GM18861 (cell line): Measurements from ENCODE around the gene ZNF423.

Experiments used
- ATAC-seq: cut with Tn5 transposase; IDR thresholded peaks from one replicate; pipeline ENCODE4 v1.9.1; 2021; ENCODE audit not compliant: unreplicated experiment

ZNF423 gene

DNA sequence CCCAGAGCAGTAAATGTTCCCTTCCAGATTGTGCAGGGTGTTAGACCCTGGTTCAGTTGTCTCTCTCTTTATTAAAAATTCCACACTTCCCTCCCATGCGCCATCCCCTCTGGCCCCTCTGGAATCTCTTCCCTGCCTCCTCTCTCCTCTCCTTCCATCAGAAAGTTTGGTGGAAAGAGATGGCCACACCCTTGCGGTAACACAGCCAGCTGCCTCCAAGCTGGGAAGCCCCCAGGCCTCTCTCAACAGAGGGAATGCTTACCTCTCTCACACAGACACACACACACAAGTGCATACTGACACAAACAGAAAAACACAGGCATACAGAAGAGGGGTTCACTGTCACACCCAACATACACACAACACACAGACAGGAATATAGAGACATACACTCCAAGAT, 261.8 kb downstream of the ZNF423 start:
- no peak for ATAC-seq

DNA sequence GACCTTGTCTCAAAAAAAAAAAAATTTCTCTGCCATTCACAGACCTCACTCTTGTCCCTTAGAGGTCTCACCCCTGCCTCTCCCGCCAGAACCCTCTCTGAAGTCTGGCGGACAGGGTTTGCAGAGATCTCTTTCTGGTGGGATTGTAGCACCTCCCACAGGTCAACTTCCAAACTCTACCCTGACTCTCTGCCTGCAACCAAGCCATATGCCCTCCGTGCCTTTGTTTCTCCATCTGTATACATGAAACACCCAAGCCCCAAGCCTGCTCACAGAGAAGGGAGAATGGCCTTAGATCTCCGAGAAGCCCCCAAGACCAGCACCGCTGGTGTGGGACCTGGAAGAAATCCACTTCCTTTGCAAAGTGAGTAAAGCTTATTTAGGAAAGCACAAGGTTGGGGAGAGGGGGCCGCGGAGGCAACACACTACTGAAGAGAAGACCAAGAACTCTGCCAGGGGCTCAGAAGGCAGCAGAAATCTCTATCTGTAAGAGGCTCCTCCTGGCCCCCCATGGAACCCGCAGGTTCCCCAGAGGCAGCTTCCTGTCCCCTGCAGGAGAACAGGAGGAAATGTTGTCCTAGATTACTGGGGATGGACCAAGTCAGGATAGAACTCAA, 262.4 kb downstream of the ZNF423 start:
- no peak for ATAC-seq

DNA sequence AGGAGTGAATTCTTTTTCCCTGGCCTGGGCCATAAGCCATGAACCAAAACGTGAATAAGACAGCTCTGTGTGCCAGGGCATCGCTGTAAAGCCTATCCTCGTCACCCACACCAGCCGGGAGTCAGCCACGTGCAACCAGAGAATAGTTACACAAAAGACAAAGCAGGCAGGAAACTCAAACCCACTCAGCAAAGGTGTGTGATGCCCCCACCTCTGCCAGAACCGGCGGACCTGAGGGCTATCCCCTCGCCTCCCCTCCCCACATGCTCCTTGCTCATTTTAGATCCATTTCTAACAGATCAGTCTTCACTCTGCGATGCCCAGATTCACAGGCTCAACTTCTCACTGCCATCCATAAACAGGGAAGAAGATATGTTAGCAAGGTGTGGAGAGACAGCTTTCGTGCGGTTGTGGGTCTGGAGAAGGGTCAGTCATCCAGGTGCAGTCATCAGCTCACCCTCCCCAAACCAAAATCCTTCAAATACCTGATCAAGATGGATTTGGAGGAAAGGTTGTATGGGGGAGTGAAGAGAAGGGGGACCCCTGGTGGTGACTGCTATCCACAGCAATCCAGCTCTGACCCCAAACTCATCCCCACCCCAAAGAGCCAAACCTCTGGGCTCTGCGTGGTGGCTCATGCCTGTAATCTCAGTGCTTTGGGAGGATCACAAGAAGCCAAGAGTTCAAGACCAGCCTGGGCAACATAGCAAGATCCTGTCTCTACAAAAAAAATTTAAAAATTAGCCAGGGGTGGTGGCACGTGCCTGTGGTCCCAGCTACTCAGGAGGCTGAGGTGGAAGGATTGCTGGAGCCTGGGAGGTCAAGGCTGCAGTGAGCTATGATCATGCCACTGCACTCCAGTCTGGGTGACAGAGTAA, 263.1 kb downstream of the ZNF423 start:
- ATAC-seq = no peak

DNA sequence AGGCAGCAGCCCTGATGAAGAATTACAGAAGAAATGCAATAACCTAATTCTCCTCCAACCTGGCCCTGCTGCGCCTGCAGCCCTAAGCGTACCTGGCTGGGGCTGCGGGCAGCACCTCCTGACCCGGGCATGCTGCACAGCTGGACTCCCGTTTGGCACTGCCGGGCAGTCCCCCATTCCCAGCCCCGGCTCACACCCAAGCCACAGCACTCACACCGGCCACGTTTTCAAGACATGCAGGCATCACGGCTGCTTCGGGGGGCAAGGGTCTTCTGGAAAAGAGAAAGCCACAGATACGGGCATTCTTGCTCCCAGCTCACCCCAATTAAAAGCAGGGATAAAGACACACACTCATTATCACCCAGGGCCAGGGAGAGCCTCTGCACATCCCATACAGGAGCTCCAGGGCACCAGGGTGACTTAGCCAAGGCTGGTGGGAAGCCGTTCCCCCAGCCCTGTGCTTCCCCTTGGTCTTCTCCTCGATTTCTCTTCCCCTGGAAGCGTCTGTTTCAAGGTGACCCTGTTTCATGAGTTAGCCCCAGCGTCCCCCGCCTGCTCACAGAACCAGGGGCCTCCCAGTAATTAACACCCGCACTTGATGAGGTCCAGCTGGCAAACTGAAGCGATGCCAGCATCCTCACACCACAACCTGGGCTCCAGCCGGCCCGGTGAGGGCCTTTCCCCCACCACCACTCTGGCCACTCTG, 265.6 kb downstream of the ZNF423 start:
- ATAC-seq = no peak

DNA sequence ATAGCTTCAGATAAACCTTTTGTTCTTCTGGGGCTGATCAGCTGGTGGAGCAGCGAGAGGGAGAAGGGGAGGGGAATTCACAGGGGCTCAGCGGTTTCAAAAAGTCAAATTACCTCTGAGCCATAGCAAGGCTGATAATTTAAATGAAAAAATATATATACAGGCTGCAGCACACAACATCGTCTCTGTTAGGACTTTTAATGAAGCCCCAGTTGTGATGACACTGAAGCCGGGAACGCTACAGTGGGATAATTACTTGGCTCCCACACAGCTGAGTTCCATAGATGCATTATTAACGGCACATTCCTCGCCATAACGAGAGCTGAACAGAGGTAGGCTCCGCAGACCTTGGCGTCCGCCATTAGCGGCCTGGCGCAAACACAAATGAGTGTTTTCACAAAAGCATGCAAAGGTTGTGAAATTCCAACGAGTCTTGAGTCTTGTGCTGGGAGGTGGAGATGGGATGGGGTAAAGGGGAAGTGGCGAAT, 266.3 kb downstream of the ZNF423 start:
- ATAC-seq = no peak

DNA sequence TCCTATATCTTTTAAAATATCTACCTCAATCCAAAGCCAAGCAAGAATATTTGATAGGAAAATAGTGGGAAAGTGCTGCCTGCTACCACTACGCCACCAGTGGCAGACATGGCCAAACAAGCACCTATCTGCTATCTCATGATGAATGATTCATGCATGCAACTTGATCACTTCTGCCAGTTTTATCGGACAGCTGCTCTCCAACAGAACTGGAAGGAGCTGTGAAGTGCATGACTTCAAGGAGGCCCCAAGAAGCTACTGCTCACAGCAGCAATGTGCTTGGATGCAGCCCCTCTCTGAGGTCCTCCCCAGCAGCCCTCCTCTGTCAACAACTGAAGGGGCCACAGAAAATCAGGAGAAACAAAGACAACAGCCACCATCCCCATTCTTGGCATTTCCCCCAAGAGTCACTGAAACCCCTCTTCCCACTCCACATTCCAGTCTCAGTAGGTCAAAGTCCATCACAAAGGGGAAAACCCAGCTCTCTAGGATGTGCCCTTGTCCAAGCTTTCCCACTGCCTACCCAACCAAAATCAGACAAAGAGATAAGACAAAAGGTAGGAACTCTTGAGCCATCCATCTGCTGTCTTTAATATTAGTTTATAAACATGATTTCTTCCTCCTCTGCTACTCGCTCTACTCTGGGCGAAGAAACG, 267.1 kb downstream of the ZNF423 start:
- no peak for ATAC-seq

DNA sequence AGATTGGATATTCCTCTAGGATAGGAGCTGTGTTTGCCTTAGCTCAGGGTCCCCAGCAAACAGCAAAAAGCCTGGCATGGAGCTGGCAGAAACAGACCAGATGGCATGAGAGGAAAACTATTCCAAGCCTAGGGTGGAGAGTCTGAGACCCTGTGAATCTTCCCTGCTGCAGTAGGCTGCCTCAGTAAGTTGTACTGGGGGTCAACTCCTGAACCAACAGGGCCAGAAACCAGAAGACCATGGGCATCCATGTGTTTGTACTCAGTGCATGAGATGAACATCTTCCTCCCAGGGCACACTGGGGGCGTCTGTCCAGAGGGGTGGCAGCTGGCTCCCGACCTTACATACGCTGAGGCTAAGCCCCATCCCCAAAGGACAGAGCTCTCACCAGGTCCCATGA, 267.9 kb downstream of the ZNF423 start:
- ATAC-seq = no peak

DNA sequence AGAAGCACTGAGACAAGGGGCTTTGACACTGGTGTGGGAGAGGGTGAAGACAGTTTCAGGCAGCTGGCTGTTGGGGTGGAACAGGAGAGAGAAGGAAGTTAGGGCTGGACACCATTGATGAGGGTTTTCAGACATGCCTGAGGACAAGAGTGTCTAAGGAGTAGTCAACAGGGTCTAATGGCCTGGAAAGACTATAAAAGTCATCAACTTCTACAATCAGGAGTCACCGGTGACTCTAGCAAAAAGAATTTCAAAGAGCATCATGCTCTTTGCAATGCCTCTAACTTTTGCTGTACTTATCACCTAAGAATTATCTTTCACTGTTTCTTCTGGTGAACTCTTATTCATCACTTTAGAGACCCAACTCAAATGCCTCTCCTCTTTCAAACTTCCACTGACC, 268.4 kb downstream of the ZNF423 start:
- ATAC-seq = no peak

DNA sequence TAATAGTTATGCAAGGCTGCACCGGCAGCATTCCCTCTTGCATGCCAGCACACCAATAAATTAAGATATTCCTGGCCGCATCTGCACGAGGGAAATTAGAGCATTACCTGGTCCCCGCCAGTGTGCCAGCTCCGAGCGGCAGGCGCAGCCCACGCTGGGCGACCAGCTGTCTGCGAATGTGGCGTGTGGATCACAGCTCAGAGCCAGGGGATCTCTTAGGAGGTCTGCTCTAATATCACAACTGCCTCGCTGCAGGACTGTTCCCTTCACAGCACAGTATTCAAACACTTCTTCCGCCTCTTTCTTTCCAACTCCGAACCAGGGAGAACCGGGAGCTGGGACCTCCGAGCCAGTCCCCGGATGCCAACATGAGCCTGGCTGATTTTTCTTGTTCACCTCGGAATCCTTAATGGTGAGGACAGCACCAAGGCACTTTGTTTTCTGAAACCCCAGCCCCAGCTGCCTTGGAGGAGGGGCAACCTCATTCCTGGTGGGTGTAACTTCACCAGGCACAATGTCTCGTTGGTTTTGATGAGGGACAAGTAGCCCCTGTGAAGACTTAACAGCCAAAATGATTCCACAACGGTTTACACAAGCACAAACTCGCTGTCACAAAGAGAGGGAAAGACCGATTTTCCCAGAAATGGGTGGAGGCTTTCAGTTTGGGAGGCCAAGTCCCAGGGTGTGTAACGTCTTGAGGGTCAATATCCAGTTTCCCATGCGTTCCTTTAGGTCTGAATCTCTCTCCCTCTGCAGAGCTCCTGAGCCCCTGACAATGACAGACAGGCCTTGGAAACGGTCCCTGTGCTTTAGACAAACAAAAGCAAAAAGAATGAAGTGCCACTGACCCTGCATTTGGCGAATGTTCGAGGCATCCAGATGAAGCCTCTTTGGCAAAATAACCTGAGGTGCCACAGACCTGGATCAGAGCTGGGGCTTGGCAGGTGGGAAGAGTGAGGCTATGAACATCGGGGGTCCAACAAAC, 269.2 kb downstream of the ZNF423 start:
- no peak for ATAC-seq

DNA sequence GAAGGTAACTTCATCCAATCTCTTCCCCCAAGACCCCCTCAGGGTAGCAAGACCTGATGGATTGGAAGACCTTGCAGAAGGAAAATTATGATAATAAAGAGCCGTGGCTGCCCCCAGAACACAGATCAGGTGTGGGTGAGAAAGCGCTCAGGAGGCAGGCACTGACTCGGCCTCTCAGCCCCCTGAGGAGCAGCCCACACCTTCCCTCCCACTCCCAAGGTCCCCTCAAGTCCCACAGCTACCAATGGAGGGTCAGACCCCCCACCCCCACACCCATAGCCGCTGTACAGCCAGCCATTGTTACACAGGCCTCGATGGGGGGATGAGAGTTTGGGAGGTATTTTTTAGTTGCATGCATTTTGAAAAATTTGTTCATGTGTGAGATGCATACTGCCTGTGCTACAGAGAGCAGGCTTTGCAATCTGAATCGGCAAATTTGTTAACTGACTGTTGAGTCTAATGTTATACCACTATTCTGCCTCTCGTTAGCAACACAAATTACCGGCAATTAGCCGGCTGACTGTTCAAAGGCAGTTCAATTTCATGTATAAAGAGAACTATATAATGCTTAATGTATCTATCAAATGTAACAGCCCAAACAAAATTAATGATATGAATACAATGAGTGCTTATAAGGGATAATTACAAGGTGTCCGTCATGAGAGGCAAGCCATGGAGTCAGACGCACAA, 270.6 kb downstream of the ZNF423 start:
- ATAC-seq = no peak

DNA sequence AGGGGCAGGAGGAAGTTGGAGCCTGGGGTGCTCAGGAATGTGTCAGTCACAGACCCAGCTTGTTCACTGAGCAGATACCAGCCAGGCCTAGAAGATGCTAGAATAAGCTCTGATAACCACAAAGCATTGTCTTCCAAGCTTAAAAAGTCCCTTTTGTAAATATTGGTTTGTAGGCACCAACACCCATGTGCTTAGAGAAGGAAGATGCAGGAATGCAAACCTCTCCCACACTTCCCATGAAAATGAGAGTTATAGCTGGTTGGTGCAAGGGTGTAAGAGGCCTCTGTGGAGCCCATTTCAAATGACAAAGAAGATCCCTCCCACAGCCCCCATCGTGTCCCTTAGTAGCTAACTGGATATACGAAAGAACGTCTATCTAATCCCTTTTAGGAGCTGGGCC, 272.0 kb downstream of the ZNF423 start:
- ATAC-seq = no peak

DNA sequence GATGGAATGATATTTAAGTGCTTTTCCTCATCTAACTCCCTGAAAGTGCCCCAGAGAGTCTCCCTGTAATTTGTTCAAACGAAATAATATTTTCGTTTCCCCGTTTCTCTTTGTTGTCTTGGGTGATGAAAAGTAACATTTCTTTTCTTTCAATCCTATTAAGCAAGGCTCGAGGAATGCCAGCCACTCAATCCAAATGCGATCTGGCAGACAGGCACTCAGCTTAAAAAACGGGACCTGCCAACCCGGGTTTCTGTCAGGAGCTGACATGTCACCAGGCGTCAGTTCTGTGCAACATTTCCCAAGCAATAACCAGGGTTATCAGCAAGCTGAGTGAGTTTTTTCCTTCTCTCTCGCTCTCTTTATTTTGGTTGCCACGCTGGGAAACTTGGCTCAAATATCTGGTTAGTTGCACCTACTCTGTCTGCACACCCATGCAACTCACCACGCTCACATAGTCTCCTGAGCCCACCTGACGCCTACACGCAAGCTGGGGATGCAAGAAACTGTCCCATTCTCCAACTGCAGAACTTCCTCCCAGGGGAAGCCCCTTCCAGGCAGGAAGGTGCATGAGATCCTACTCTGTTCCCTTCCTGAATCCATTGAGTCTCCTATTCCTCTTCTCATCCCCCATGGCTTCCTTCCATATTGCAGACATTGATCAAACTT, 274.1 kb downstream of the ZNF423 start:
- ATAC-seq = no peak

DNA sequence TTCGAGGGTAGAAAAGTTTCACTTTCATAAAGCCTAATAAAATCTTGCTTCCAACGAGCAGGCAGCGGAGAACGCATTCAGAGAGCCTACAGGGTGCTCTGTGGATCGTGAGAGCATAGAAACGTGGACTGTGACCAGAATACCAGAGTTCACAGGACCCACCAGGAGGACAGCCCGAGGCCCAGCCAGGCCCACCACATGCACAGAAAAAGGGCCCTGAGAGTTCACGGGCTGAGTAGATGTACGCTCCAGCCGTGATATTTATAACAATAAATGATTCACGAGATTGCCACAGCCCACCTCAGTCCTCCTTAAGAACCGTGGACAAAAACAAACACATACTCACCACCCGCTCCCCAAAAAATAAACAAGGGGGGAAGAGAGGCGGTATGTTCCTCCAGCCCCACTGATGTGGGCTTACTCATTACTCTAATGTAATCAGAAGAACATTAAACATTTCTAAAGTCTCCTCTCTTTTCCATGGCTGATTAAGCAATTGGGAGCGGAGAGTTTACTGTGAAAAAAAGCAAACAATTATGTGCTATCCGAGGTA, 275.1 kb downstream of the ZNF423 start:
- no peak for ATAC-seq

DNA sequence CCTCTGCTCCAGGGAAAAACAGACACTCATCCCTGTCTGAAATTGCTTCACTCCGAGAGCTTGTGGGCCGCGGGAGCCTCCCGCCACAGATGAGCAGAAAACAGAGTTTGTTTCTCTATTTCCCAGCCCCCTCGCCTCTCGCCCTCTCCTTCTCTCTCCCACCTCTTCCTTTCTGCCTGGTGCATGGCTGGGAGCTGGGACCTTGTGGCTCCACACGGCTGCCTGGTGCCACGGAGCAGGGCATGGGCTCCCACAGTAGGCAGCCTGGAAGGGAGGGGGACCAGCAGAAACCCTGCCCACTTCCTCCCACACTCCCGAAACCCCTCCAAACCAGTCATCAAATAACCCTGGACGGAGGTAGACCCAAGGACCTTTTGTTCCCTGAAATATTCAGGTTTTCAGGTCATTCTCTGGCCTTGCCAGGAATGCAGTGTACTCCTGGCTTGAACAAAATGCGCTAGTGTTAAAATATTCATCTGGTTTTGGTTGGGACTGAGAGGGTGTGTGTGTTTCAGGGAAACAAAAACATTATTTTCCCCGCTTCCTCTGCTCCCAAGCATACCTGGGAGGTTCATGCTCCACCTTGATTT, 277.4 kb downstream of the ZNF423 start:
- no peak for ATAC-seq

DNA sequence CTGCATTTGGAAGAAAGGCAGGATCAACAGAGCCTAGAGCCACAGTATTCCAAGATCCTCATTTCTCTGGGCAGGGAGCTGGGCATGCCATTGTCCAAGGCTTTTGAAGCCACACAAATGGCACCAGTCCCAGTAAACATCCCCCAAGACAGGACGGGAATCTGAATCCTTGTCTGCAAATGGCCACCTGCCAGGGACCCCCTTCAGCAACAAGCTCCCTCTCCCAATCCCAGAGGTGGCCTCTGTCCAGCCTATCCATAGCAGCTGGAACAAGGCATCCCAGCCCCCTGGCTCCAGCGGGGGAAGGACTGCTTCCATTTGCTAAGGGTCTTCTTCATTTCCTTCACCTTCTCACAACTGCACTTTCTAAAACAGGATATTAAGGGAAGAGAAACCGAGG, 277.9 kb downstream of the ZNF423 start:
- no peak for ATAC-seq

DNA sequence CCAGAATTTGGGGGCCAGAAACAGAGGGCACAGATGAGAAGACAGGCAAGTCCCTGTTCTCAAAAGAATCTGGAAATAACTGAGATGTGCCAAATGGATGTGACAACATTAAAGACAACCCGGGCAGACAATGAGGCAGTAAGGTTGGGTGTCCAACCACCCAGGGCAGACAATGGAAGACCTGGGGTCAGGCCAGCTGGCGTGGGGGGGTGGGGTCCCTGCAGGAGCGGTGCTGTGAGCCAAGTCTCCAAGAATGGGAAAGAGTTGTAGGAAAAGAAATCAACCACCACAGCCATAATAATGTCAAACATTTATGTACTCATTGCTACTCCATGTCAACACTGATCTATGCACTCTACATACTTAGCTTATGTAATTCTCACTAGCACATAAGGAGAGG, 279.0 kb downstream of the ZNF423 start:
- no peak for ATAC-seq

DNA sequence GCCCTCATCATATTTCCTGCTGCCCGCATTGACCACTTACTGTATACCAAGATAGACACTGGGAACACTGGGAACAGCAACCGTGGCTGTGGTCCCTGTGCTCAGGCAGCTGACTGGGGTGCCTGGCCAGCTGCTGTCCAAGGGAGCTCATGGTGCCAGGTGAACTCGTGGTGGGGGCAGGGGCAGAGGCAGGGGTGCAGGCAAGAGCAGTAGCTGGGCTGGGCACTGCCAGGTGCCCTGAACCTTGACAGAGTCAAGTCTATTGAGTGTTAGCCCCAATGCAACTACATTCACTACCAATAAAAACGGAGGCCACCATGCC, 279.8 kb downstream of the ZNF423 start:
- ATAC-seq = no peak

DNA sequence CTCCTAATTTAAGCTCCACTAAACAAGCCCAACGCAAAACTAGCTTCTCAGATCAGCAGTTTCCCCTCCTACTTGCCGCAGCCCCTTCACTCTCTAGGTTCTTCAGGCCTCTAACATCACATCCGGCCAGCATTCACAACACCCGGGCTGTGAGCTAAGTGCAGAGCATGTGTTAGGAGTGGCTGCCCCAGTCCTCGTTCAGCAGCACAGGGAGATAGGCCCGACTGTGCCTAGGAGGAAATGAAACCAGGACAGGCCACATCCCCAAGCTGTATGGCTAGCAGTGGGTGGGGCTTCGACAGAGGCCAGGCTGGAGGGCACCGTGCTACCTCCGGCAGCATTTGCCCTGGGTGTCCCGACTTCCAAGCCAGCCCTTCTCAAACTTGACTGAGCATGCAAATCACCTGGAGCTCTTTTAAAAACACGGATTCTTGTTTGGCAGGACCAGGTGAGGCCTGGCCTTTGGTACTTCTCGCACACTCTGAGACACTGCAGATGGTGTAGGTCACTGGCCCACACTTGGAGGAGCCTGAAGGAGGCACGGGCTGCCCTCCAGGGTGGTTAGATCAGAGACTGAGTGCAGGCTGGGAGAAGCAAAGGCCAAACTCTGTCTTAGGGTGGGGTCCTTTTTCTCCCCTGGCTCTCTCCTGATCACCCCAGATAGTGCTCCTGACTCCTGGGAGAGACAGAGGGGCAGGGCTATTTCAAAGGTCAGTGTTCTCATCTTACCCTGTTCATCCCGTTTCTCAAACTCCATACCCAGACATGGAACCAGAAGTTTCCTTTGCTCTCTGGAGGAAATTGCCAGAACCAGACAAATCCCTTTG, 280.4 kb downstream of the ZNF423 start:
- ATAC-seq = peak; percentile 98
